Epithelial cell of prostate (primary cell): ENCODE results near the gene BPIFB3.
"Not testable (repeated sequence)": the region's sequence is repeated elsewhere in the genome, so short reads cannot be mapped to it uniquely, and the experiment has no call there.

Experiments used
- DNase-seq: peaks from one replicate; pipeline ENCODE4 v3.0.0-alpha.2; 2011; ENCODE audit warnings: low read depth, low spot score
- H3K27ac ChIP-seq: fragments of 450-650 bp; 2 replicates; pipeline ENCODE4 v1.5.1; 2017; ENCODE audit warnings: mild to moderate bottlenecking

BPIFB3 gene

GRCh38 chr20:33027769-33028751, 25.6 kb upstream of the BPIFB3 start:
- no peak for DNase-seq
- H3K27ac ChIP-seq, result no peak overlapping the region

GRCh38 chr20:33028875-33029274, 24.8 kb upstream of the BPIFB3 start:
- H3K27ac ChIP-seq, result no peak overlapping the region
- no peak for DNase-seq

- H3K27ac ChIP-seq, result no peak overlapping the region
- no peak for DNase-seq
Observed at GRCh38 chr20:33030076-33030475, 23.6 kb upstream of the BPIFB3 start.

GRCh38 chr20:33030569-33030968, 23.1 kb upstream of the BPIFB3 start:
- DNase-seq, result no peak

GRCh38 chr20:33031531-33031930, 22.2 kb upstream of the BPIFB3 start, which contains the start of gene BPIFB6:
BPIFB6 (plus strand) TSS chr20:33031648; CDS start chr20:33031648, 0 bp downstream.
- no peak within 1 kb of the TSS for H3K27ac ChIP-seq
- no peak for DNase-seq

More at GRCh38 chr20:33030569-33030968, 23.1 kb upstream of the BPIFB3 start:
- H3K27ac ChIP-seq, result no peak overlapping the region

GRCh38 chr20:33032555-33032954, 21.1 kb upstream of the BPIFB3 start:
- DNase-seq, result no peak
- no peak overlapping the region for H3K27ac ChIP-seq

- no peak overlapping the region for H3K27ac ChIP-seq
- no peak for DNase-seq
Observed at GRCh38 chr20:33033381-33033780, 20.3 kb upstream of the BPIFB3 start.

- DNase-seq, result no peak
Observed at GRCh38 chr20:33034115-33034514, 19.6 kb upstream of the BPIFB3 start.

GRCh38 chr20:33034901-33035492, 18.7 kb upstream of the BPIFB3 start:
- no peak overlapping the region for H3K27ac ChIP-seq
- no peak for DNase-seq

More at GRCh38 chr20:33034115-33034514, 19.6 kb upstream of the BPIFB3 start:
- no peak overlapping the region for H3K27ac ChIP-seq

GRCh38 chr20:33037456-33037855, 16.2 kb upstream of the BPIFB3 start:
- no peak overlapping the region for H3K27ac ChIP-seq
- DNase-seq, result no peak

GRCh38 chr20:33038243-33038642, 15.5 kb upstream of the BPIFB3 start:
- no peak for DNase-seq
- no peak overlapping the region for H3K27ac ChIP-seq

- no peak for DNase-seq
- H3K27ac ChIP-seq, result no peak overlapping the region
Observed at GRCh38 chr20:33042430-33042829, 11.3 kb upstream of the BPIFB3 start.

GRCh38 chr20:33042983-33043730, 10.5 kb upstream of the BPIFB3 start:
- H3K27ac ChIP-seq, result no peak overlapping the region
- no peak for DNase-seq

GRCh38 chr20:33043731-33044181, 9.9 kb upstream of the BPIFB3 start:
- H3K27ac ChIP-seq, result no peak overlapping the region
- no peak for DNase-seq

- not testable (repeated sequence) for H3K27ac ChIP-seq, DNase-seq
Observed at GRCh38 chr20:33045129-33045721, 8.5 kb upstream of the BPIFB3 start.

GRCh38 chr20:33046412-33046811, 7.3 kb upstream of the BPIFB3 start:
- DNase-seq, result no peak
- H3K27ac ChIP-seq, result no peak overlapping the region

GRCh38 chr20:33051333-33051732, 2.4 kb upstream of the BPIFB3 start:
- DNase-seq, result no peak

GRCh38 chr20:33054381-33054780, 678 bp downstream of the BPIFB3 start:
- H3K27ac ChIP-seq, result no peak overlapping the region
- no peak for DNase-seq

More at GRCh38 chr20:33051333-33051732, 2.4 kb upstream of the BPIFB3 start:
- H3K27ac ChIP-seq, result no peak overlapping the region

GRCh38 chr20:33054791-33055190, 1.1 kb downstream of the BPIFB3 start:
- H3K27ac ChIP-seq, result no peak overlapping the region
- DNase-seq, result no peak

- no peak for DNase-seq
- no peak overlapping the region for H3K27ac ChIP-seq
Observed at GRCh38 chr20:33059136-33059535, 5.4 kb downstream of the BPIFB3 start.
